PC-3 (cell line): Measurements from ENCODE around the gene SMARCA4.

ENCODE experiments used
- CTCF ChIP-seq: fragments of 300-600 bp; sonication (generic); conservative IDR thresholded peaks from 2 replicates; pipeline ENCODE4 v1.5.1; 2017; ENCODE audit warnings: antibody characterized with exemption, low read depth, mild to moderate bottlenecking, low read length
- EZH2 ChIP-seq: fragments of 300-600 bp; sonication (generic); IDR thresholded peaks from one replicate; pipeline ENCODE4 v1.6.1; 2017; ENCODE audit warnings: antibody characterized with exemption, mild to moderate bottlenecking, low read length; ENCODE audit not compliant: unreplicated experiment
- EZH2phosphoT487 ChIP-seq: fragments of 300-600 bp; sonication (generic); IDR thresholded peaks from 2 replicates; pipeline ENCODE4 v1.6.1; 2018; ENCODE audit warnings: mild to moderate bottlenecking, antibody characterized with exemption, low read length, borderline replicate concordance

- TF ChIP-seq CTCF = no peak
- TF ChIP-seq EZH2phosphoT487 = no peak
- TF ChIP-seq EZH2 = no peak
Measured at GRCh38 chr19:11101057-11101456, 140.2 kb downstream of the SMARCA4 start.
